ENCODE measurements around the gene TXNRD2. TPM values are rescaled to one million over a fixed set of nuclear protein-coding genes. Genes with fewer than 3 reads are reported as not detected.

TXNRD2 gene
- total and polyA plus RNA-seq, 2 donors (not counting 1 experiment from before 2014, with no cell fraction given), result 24.8 to 36.2 TPM

DNA sequence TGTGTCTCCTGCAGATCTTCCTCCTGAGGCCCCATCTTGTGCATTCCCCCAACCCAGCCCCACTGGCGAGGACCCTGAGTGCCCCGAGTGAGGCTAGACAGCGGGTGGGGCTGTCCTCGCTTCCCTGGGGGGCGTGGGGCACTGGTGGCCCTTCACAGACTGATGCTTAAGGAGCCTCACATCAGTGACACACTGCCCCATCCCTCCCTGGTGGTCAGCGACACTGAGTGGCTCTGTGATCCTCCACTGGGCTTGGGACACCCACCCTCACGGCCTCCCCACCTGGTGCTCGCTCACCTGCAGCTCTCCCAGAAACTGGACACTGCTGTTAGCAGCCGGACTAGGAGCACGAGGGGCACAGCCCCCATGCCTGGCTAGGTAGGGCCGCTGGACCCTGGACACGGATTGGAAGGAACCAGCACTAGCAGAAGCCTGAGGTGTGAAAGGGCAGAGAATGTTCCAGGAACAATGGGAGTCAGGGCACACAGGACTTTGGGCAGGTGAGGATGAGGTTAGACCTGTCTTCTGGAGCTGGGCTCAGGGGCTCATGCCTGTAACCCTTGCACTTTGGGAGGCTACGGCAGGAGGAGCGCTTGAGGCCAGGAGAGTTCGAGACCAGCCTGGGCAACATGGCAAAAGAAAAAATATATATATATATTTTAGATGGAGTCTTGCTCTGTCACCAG, 23.2 kb upstream of the TXNRD2 start:
- no peaks in the 10 kb centered on the region for H3K9me3 Mint-ChIP-seq (ENCODE audit: insufficient read depth)
- peaks cover 6% of the 10 kb centered on the region for H3K4me1 Mint-ChIP-seq
- H3K36me3 ChIP-seq (replicated peaks in 1 of 2; ENCODE audit: control extremely low read depth in 1 of 2, control insufficient read depth in 1 of 2, extremely low read depth in 1 of 2, insufficient read depth in 2 of 2, low read length in 1 of 2), result peaks cover 0 to 30% of the 10 kb centered on the region in 2 experiments
- POLR2A ChIA-PET, result interaction anchor here (0.5 kb wide), 1 partner anchor 121 kb away, joined by 5 read pairs; no protein-coding TSS in a partner anchor
- no peak overlapping the region for H3K4me2 ChIP-seq (replicated peaks; ENCODE audit: low read depth, low read length, poor library complexity, severe bottlenecking)
- H3K9ac ChIP-seq (ENCODE audit: low read length), result no peak overlapping the region
- no peak for DNase-seq
- ATAC-seq (ENCODE audit: low read depth), result no peak
- H3K27ac Mint-ChIP-seq, result no peak overlapping the region
- no peaks in the 10 kb centered on the region for H3K9me3 ChIP-seq (ENCODE audit: control extremely low read depth in 1 of 3, control insufficient read depth in 2 of 3, insufficient read depth in 1 of 3, low read length in 2 of 3)
- intact Hi-C loops (cut with micrococcal nuclease), result no loop called here
- H3K4me1 ChIP-seq (ENCODE audit: control insufficient read depth in 2 of 2, insufficient read depth in 2 of 2, low read length in 2 of 2), result no peaks in the 10 kb centered on the region
- no peak overlapping the region for H3K27ac ChIP-seq (ENCODE audit: low read length in 2 of 2)
- no peak overlapping the region for H3K4me3 Mint-ChIP-seq
- CTCF ChIA-PET, result interaction anchor here (1.2 kb wide), 1 partner anchor 48 kb away, joined by 3 read pairs; no protein-coding TSS in a partner anchor
- no peaks in the 10 kb centered on the region for H3K27me3 ChIP-seq (replicated peaks in 1 of 4; ENCODE audit: control extremely low read depth in 1 of 4, control insufficient read depth in 3 of 4, insufficient read depth in 4 of 4, low read length in 3 of 4)
- H2AFZ ChIP-seq (ENCODE audit: insufficient read depth, low read depth, low read length, poor library complexity, severe bottlenecking), result no peak overlapping the region
- peaks cover 11% of the 10 kb centered on the region for H3K79me2 ChIP-seq (ENCODE audit: control insufficient read depth, insufficient read depth, low read length)
- TF ChIP-seq, protein P1, sequence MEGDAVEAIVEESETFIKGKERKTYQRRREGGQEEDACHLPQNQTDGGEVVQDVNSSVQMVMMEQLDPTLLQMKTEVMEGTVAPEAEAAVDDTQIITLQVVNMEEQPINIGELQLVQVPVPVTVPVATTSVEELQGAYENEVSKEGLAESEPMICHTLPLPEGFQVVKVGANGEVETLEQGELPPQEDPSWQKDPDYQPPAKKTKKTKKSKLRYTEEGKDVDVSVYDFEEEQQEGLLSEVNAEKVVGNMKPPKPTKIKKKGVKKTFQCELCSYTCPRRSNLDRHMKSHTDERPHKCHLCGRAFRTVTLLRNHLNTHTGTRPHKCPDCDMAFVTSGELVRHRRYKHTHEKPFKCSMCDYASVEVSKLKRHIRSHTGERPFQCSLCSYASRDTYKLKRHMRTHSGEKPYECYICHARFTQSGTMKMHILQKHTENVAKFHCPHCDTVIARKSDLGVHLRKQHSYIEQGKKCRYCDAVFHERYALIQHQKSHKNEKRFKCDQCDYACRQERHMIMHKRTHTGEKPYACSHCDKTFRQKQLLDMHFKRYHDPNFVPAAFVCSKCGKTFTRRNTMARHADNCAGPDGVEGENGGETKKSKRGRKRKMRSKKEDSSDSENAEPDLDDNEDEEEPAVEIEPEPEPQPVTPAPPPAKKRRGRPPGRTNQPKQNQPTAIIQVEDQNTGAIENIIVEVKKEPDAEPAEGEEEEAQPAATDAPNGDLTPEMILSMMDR (IDR thresholded peaks at IDR 0.05), result no peak
- TF ChIP-seq EZH2 (IDR thresholded peaks at IDR 0.05; ENCODE audit: borderline replicate concordance, insufficient read depth, low read depth, low read length, poor library complexity, severe bottlenecking), result no peak
- H4K20me1 ChIP-seq (ENCODE audit: control insufficient read depth, insufficient read depth, low read length, poor library complexity, severe bottlenecking), result peaks cover 16% of the 10 kb centered on the region
- H3K27me3 Mint-ChIP-seq, result no peaks in the 10 kb centered on the region
- H3K4me3 ChIP-seq (ENCODE audit: control extremely low read depth in 1 of 5, extremely low read depth in 1 of 5, insufficient read depth in 1 of 5, low read depth in 2 of 5, low read length in 4 of 5), result no peak overlapping the region
- WGBS (ENCODE audit: insufficient coverage), result 94% methylated on average over 12 of the region's 15 CpGs
